HG02943 (cell line): Measurements from ENCODE around the gene SCYGR4.
"Not testable (repeated sequence)": the region's sequence is repeated elsewhere in the genome, so short reads cannot be mapped to it uniquely, and the experiment has no call there.

Experiments
- ATAC-seq: cut with Tn5 transposase; IDR thresholded peaks from one replicate; pipeline ENCODE4 v1.9.1; 2021; ENCODE audit warnings: mild to moderate bottlenecking, low read depth, moderate library complexity; ENCODE audit not compliant: unreplicated experiment

SCYGR4 gene

GRCh38 chr2:227617316-227618230 is at the start of gene SCYGR4:
SCYGR4 (plus strand) TSS chr2:227617498; CDS start chr2:227617498, 0 bp downstream.
- no peak for ATAC-seq

- ATAC-seq: no peak
These were observed 48.5 kb upstream of the SCYGR4 start for GRCh38 chr2:227568852-227569169.

- ATAC-seq: no peak
These were observed 46.7 kb upstream of the SCYGR4 start for GRCh38 chr2:227570615-227571014.

GRCh38 chr2:227576110-227576509 is 41.2 kb upstream of the SCYGR4 start:
- no peak for ATAC-seq

GRCh38 chr2:227576812-227577211 is 40.5 kb upstream of the SCYGR4 start:
- ATAC-seq: no peak

GRCh38 chr2:227577555-227577954 is 39.7 kb upstream of the SCYGR4 start:
- ATAC-seq: no peak

- no peak for ATAC-seq
These were observed 38.7 kb upstream of the SCYGR4 start for GRCh38 chr2:227578642-227579041.

GRCh38 chr2:227579791-227580190 is 37.5 kb upstream of the SCYGR4 start:
- no peak for ATAC-seq

GRCh38 chr2:227582369-227582768 is 34.9 kb upstream of the SCYGR4 start:
- ATAC-seq: no peak

GRCh38 chr2:227592694-227593387 is 24.5 kb upstream of the SCYGR4 start:
- ATAC-seq: peak; percentile 82

- no peak for ATAC-seq
These were observed 21.5 kb upstream of the SCYGR4 start for GRCh38 chr2:227595797-227596196.

- no peak for ATAC-seq
These were observed 20.3 kb upstream of the SCYGR4 start for GRCh38 chr2:227597036-227597435.

GRCh38 chr2:227597998-227598397 is 19.3 kb upstream of the SCYGR4 start:
- ATAC-seq: no peak

- not testable (repeated sequence) for ATAC-seq
These were observed 18.3 kb upstream of the SCYGR4 start, which contains the start of gene SCYGR2 for GRCh38 chr2:227598835-227599503. SCYGR2 (plus strand) TSS chr2:227598893; CDS start chr2:227598893, 0 bp downstream.

- no peak for ATAC-seq
These were observed 14.9 kb upstream of the SCYGR4 start for GRCh38 chr2:227602358-227602757.

- ATAC-seq: no peak
These were observed 10.8 kb upstream of the SCYGR4 start for GRCh38 chr2:227606476-227606875.

- ATAC-seq: no peak
These were observed 9.4 kb upstream of the SCYGR4 start for GRCh38 chr2:227607941-227608340.

GRCh38 chr2:227608561-227609338 is 8.5 kb upstream of the SCYGR4 start:
- ATAC-seq: no peak

- ATAC-seq: no peak
These were observed 7.2 kb upstream of the SCYGR4 start for GRCh38 chr2:227610123-227610522.

GRCh38 chr2:227612546-227613271 is 4.6 kb upstream of the SCYGR4 start:
- ATAC-seq: no peak
